Astrocyte of the cerebellum (primary cell): ENCODE results near the gene INSR.
"Not testable (repeated sequence)": the region's sequence is repeated elsewhere in the genome, so short reads cannot be mapped to it uniquely, and the experiment has no call there.

ENCODE experiments used
- DNase-seq: peaks from one replicate; pipeline ENCODE4 v3.0.0-alpha.2; 2011; ENCODE audit warnings: low read depth
- H3K4me3 ChIP-seq: 2 replicates; pipeline ENCODE4 v1.5.1; 2011; ENCODE audit warnings: mild to moderate bottlenecking, low read depth, low read length, moderate library complexity
- in situ Hi-C: cut with HindIII; loops from 2 replicates; pipeline ENCODE4 v1.10.0; 2017; ENCODE audit warnings: low sequenced_read_pairs
- TF ChIP-seq, protein P1 (sequence below): IDR thresholded peaks from 2 replicates; pipeline ENCODE4 v1.5.1; 2012; ENCODE audit warnings: low read length, low read depth, moderate library complexity, mild to moderate bottlenecking; ENCODE audit errors: missing control alignments

The INSR gene

DNA sequence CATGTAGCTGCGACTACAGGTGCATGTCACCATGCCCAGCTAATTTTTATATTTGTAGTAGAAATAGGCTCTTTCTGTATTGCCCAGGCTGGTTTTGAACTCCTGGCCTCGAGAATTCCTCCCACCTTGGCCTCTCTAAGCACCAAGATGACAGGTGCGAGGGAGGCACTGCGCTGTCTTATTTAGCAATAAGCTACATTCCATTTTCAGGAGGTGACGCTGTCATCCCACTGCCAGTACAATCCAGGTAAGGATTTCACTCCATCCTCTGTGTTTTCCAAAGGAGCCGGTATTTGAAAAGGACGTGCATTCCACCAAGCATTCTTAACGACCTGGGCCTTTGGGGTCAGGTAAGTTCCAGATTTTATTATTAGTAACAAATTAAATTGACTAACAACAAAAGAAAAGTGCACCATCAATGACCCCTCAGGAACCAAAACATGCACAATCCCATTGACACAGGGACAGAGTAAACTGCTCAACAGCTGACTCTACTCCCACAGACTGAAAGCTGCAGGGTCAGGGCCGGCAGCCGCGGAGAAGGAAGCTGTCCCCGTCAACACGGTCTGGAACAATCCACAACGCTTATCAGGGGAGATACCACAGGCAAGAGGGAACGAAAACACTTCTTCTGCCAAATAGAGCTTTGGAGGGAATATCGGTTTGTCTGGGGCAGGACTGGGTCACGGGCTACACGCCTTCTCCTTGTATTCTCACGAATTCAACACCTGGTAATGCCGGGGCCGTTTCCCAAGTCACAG lies 82.8 kb downstream of the INSR start:
- in situ Hi-C loops = no loop called here
- no peak overlapping the region for H3K4me3 ChIP-seq
- DNase-seq = no peak
- TF ChIP-seq, protein P1, sequence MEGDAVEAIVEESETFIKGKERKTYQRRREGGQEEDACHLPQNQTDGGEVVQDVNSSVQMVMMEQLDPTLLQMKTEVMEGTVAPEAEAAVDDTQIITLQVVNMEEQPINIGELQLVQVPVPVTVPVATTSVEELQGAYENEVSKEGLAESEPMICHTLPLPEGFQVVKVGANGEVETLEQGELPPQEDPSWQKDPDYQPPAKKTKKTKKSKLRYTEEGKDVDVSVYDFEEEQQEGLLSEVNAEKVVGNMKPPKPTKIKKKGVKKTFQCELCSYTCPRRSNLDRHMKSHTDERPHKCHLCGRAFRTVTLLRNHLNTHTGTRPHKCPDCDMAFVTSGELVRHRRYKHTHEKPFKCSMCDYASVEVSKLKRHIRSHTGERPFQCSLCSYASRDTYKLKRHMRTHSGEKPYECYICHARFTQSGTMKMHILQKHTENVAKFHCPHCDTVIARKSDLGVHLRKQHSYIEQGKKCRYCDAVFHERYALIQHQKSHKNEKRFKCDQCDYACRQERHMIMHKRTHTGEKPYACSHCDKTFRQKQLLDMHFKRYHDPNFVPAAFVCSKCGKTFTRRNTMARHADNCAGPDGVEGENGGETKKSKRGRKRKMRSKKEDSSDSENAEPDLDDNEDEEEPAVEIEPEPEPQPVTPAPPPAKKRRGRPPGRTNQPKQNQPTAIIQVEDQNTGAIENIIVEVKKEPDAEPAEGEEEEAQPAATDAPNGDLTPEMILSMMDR = no peak

DNA sequence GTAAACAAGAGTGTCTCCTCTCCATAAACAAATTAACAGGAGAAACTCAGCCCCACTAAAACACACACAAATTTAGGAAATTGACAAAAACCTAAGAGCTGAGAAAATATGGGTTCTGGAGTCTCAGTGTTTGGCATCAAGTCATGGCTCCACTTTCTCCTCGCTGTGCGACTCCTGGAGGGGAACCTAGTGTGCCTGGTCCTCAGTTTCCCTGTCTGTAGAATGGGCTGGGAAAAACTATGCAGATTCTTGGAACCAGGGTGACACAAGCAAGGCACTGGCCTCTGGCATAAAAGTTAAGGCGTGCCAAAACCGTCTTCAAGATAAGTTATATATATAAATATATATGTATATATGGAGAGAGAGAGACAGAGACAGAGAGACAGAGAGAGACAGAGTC lies 83.9 kb downstream of the INSR start:
- no peak overlapping the region for H3K4me3 ChIP-seq
- in situ Hi-C loops = no loop called here
- TF ChIP-seq, protein P1 = no peak
- no peak for DNase-seq

DNA sequence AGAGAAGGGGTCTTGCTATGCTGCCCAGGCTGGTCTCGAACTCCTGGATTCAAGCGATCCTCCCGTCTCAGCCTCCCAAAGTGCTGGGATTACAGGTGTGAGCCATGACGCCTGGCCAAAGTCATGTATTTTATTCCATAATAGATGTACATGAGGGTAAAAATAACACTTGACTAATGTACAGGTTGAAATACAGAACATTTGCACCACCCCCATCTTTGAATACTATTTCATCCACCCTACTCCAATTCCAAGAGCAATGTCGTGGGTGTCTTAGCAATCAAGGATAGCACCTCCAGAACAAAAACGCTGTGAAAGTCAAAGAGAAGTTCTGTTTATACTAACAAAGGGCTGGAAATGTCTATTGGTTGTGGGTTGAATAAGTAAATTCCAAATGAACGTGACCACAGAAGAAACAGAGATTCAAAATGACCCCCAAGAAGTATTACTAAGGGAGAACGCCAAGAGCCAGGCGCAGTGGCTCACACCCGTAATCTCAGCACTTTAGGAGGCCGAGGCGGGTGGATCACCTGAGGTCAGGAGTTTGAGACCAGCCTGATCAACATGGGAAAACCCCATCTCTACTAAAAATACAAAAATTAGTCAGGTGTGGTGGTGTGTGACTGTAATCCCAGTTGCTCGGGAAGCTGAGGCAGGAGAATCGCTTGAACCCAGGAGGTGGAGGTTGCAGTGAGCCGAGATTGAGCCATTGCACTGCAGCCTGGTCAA lies 84.5 kb downstream of the INSR start:
- in situ Hi-C loops = loop anchor here (10.0 kb wide), 1 partner anchor 55 kb away; no protein-coding TSS in a partner anchor
- H3K4me3 ChIP-seq, DNase-seq: not testable (repeated sequence)

DNA sequence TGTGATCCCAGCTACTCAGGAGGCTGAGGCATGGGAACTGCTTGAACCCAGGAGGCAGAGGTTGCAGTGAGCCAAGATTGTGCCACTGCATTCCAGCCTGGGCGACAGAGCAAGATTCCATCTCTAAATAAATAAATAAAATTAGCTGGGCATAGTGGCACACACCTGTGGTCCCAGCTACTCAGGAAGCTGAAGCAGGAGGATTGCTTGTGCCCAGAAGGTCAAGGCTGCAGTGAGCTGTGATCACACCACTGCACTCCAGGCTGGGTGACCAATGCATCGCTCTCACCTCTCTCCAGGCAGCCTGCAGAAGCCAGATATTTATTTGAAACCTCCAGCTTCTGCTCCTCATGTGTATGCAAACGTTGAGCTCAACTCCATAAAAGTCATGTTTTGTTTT lies 85.2 kb downstream of the INSR start:
- not testable (repeated sequence) for H3K4me3 ChIP-seq, DNase-seq
- in situ Hi-C loops = loop anchor here (10.0 kb wide), 1 partner anchor 56 kb away; no protein-coding TSS in a partner anchor

DNA sequence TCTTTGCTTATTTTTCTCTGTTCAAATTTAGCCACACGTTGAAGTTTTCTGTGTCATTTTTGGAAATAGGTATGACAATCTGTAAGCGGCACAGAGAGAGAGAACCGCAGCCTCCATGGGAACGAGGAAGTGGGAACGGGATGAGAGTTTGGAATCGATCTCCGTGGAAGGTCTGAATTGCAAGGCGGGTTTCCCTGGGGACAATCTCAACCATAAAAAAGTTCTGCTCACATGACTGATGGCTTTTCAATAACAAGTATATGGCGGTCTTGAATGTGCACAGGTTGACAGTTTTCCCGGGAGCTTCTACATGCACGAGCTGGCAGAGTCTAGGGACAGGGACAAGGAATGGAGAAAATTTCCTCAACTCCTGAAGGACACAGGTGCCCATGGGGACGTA lies 90.9 kb downstream of the INSR start:
- H3K4me3 ChIP-seq = no peak overlapping the region
- DNase-seq = no peak
- TF ChIP-seq, protein P1 = no peak
- in situ Hi-C loops = loop anchor here (10.0 kb wide), 1 partner anchor 61 kb away; no protein-coding TSS in a partner anchor

DNA sequence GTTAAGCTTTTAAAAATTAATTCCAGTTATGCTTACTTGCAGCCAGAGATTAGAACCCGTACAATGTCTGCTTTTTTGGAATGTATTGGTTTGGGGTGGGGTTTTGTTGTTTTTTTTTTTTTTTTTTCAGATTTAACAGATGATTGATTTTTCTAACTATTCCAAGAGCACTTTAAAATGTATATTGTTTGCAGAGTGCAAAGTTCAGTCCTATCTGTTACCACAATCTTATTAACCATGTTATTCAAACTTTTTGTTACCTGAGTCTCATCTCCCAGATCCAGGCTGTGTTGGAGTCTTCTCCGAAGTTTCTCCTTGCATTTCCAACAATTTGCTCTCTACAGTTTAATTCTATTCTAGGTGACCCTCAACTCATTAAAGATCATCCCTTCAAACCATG lies 91.3 kb downstream of the INSR start:
- in situ Hi-C loops = loop anchor here (10.0 kb wide), 1 partner anchor 62 kb away; no protein-coding TSS in a partner anchor
- H3K4me3 ChIP-seq = no peak overlapping the region
- TF ChIP-seq, protein P1 = no peak
- DNase-seq = no peak

- in situ Hi-C loops = loop anchor here (10.0 kb wide), 1 partner anchor 64 kb away; no protein-coding TSS in a partner anchor
- no peak for DNase-seq
- TF ChIP-seq, protein P1 = no peak
- no peak overlapping the region for H3K4me3 ChIP-seq
Observed at GRCh38 chr19:7200736-7201135, 93.5 kb downstream of the INSR start.
